Uterus (tissue), 4 donors: ENCODE data around the gene KRT37. TPM values are rescaled to one million over a fixed set of nuclear protein-coding genes. Genes with fewer than 3 reads are reported as not detected.
"Not testable (repeated sequence)": the region's sequence is repeated elsewhere in the genome, so short reads cannot be mapped to it uniquely, and the experiment has no call there.

ENCODE experiments used
- DNase-seq, 2 donors: peaks; one replicate each; pipeline ENCODE4 v3.0.0-alpha.2; 2019 to 2020
- H3K27ac ChIP-seq, 2 donors: fragments of 200-600 bp; sonication (generic); 1 replicate in 1 of 2; 2 replicates in 1 of 2; pipeline ENCODE4 v1.5.1; 2016 to 2018
- H3K27me3 ChIP-seq, 2 donors: fragments of 200-600 bp; sonication (generic); one replicate each; pipeline ENCODE4 v1.5.1; 2018 to 2019; ENCODE audit warnings: control low read depth in 1 of 2
- H3K36me3 ChIP-seq, 2 donors: fragments of 200-600 bp; sonication (generic); one replicate each; pipeline ENCODE4 v1.5.1; 2019; ENCODE audit warnings: control low read depth in 1 of 2
- H3K4me1 ChIP-seq, 2 donors: fragments of 200-600 bp; sonication (generic); one replicate each; pipeline ENCODE4 v1.5.1; 2018 to 2019; ENCODE audit warnings: control low read depth in 1 of 2
- H3K4me3 ChIP-seq, 2 donors: fragments of 200-600 bp; sonication (generic); 1 replicate in 1 of 2; 2 replicates in 1 of 2; pipeline ENCODE4 v1.5.1; 2018 to 2019; ENCODE audit warnings: mild to moderate bottlenecking in 1 of 2
- H3K9me3 ChIP-seq, 2 donors: fragments of 200-600 bp; sonication (generic); one replicate each; pipeline ENCODE4 v1.5.1; 2019; ENCODE audit warnings: control low read depth in 1 of 2
- POLR2A ChIP-seq, 2 donors: fragments of 450-650 bp; IDR thresholded peaks; one replicate each; pipeline ENCODE4 v1.6.1; 2016; ENCODE audit warnings: antibody characterized with exemption in 2 of 2, mild to moderate bottlenecking in 1 of 2, moderate library complexity in 1 of 2
- intact Hi-C: fragments of 100-400 bp; cut with DNase I; formaldehyde crosslinking; loops from one replicate; pipeline ENCODE4 v1.15.1; 2023; ENCODE audit warnings: low total_unique reads
- total RNA-seq, 4 donors: library from RNA; depleted of rRNA in 3 of 4; stranded (reverse); fragments of >200 nt in 3 of 4; gene quantifications; one replicate each; pipeline versions ENCODE4 v1.1.0 to v1.2.4, GENCODE V29; 2014 to 2023
- TF ChIP-seq, protein P1 (sequence below), 4 experiments: fragments of 200-600 bp in 2 of 4; fragments of 450-650 bp in 2 of 4; sonication (generic) in 2 of 4; IDR thresholded peaks; one replicate each; pipeline ENCODE4 v1.5.1; 2016 to 2019; ENCODE audit warnings: antibody characterized with exemption in 4 of 4, mild to moderate bottlenecking in 2 of 4, moderate library complexity in 1 of 4
- donor health status: DM: yes; HTN: yes; CAD: no.

The KRT37 gene
- total RNA-seq, 4 donors from 2014 or later, result not detected

DNA sequence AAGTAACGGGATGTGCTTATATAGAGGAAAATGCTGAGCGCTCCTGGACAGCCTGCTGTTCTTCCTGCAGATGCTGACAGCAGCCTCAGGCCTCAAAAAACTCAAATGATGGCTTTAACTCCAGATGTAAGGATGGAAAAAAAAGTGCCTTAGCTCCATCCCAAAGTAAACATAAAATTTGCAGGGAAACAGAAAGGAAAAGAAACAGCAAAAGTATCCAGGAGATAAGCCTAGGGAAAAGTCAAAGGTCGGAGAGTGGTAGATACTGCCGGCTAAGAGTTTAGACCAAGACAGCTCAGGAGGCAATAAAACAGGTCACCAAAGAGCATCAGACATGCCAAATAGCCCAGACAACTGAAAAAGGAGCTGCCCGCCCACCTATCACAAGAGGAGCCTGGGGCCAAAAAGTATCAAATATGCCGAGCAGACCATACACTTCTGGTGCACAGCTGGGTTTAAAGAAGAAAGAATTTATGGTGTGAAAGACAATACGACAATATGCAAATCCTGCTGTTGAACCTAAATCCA, 33.9 kb downstream of the KRT37 start:
- H3K4me1 ChIP-seq, result no peaks in the 10 kb centered on the region
- intact Hi-C loops, result no loop called here
- DNase-seq, result no peak
- H3K27ac ChIP-seq, result no peak overlapping the region
- no peaks in the 10 kb centered on the region for H3K27me3 ChIP-seq
- no peak overlapping the region for H3K4me3 ChIP-seq
- TF ChIP-seq POLR2A (IDR thresholded peaks at IDR 0.05), result no peak
- H3K36me3 ChIP-seq, result no peaks in the 10 kb centered on the region
- H3K9me3 ChIP-seq, result peaks cover 0 to 3% of the 10 kb centered on the region in 2 donors

DNA sequence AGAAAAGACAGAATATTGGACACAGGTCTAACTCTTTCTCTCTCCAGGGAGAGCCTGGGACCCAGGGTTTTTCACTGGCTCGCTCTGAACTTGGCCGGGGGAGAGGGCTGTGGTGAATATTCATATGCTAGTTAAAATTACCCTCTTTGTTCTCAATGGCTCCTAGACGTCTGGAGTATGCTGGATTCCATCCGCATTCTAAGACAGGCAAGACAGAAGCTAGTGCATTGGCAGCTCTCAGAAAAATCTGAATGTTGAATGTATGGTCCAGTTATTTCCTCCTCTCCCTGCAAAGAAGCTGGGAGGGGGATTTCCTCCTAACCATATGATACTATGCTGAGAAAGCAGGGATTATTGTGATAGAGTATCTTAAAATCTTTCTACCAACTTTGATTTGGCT, 36.7 kb downstream of the KRT37 start:
- intact Hi-C loops, result no loop called here
- H3K9me3 ChIP-seq, result peaks cover 0 to 3% of the 10 kb centered on the region in 2 donors
- H3K4me1 ChIP-seq, result no peaks in the 10 kb centered on the region
- no peak overlapping the region for H3K27ac ChIP-seq
- no peak overlapping the region for H3K4me3 ChIP-seq
- DNase-seq, result no peak
- no peaks in the 10 kb centered on the region for H3K36me3 ChIP-seq
- no peaks in the 10 kb centered on the region for H3K27me3 ChIP-seq
- TF ChIP-seq, protein P1, sequence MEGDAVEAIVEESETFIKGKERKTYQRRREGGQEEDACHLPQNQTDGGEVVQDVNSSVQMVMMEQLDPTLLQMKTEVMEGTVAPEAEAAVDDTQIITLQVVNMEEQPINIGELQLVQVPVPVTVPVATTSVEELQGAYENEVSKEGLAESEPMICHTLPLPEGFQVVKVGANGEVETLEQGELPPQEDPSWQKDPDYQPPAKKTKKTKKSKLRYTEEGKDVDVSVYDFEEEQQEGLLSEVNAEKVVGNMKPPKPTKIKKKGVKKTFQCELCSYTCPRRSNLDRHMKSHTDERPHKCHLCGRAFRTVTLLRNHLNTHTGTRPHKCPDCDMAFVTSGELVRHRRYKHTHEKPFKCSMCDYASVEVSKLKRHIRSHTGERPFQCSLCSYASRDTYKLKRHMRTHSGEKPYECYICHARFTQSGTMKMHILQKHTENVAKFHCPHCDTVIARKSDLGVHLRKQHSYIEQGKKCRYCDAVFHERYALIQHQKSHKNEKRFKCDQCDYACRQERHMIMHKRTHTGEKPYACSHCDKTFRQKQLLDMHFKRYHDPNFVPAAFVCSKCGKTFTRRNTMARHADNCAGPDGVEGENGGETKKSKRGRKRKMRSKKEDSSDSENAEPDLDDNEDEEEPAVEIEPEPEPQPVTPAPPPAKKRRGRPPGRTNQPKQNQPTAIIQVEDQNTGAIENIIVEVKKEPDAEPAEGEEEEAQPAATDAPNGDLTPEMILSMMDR (IDR thresholded peaks at IDR 0.05), result no peak
- no peak for TF ChIP-seq POLR2A (IDR thresholded peaks at IDR 0.05)

DNA sequence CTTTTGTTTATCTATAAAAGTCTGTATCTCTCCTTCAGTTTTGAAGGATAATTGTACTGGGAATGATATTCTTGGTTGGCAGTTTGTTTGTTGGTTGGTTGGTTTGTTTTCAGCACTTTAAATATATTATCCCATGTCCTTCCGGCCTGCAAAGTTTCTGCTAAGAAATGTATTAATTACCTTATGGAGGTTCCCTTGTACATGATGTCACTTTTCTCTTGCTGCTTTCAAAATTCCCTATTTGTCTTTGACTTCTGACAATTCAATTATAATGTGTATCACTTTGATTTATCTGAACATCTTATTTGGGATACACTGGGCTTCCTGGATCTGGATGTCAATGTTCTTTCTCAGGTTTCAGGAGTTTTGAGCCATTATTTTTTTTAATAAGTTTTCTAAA, 38.2 kb downstream of the KRT37 start:
- Histone ChIP-seq H3K36me3 (no peaks in the 10 kb centered on the region), H3K27ac (no peak overlapping the region), H3K4me1 (no peaks in the 10 kb centered on the region), H3K4me3 (no peak overlapping the region), H3K27me3 (no peaks in the 10 kb centered on the region), H3K9me3 (peaks cover 0 to 3% of the 10 kb centered on the region in 2 donors)
- TF ChIP-seq, protein P1 (IDR thresholded peaks at IDR 0.05), result no peak
- TF ChIP-seq POLR2A (IDR thresholded peaks at IDR 0.05), result no peak
- intact Hi-C loops, result no loop called here
- no peak for DNase-seq

DNA sequence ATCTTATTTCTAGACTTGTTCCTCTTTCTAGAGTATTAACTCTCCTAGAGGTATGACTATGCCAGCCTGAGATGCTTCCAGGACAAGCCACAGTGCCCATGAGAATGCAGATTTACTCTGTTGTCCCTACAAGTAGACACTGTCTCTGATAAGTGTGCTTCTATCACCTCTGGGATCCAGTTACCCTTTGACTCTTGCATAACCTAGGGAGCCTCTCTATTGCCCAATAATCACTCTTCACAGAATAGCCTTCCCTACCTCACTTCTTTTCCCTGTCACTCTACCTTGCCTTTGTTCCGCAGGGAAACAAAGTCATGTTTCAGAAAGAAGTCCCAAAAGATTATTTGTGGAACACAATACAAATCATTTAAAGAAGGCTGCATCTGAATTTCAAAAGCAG, 40.7 kb downstream of the KRT37 start:
- no peak for DNase-seq
- TF ChIP-seq, protein P1 (IDR thresholded peaks at IDR 0.05), result no peak
- TF ChIP-seq POLR2A (IDR thresholded peaks at IDR 0.05), result no peak
- H3K4me3 ChIP-seq, result no peak overlapping the region
- intact Hi-C loops, result no loop called here
- H3K27me3 ChIP-seq, result no peaks in the 10 kb centered on the region
- H3K9me3 ChIP-seq, result peaks cover 0 to 3% of the 10 kb centered on the region in 2 donors
- H3K4me1 ChIP-seq, result no peaks in the 10 kb centered on the region
- H3K27ac ChIP-seq, result no peak overlapping the region
- H3K36me3 ChIP-seq, result no peaks in the 10 kb centered on the region

DNA sequence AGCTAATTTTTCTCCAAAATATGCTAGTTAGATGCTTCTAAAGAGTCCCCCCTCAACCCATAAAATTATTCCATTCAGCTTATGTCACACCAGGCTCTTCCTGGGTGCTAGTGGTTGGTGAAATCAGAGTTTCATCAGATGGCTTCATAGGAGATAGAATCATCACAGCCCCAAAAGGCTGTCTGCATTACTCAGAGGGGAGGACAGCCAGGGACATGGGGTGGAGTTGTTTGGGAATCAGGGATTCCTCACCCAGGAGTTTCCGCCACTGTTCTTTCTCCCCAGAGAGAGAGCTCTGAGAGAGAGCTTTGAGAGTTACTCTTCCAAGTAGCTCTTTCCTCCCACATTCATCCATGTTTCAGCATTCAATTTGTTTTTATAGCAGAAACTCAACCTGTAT, 42.0 kb downstream of the KRT37 start:
- no peak overlapping the region for H3K4me3 ChIP-seq
- H3K4me1 ChIP-seq, result no peaks in the 10 kb centered on the region
- no peak overlapping the region for H3K27ac ChIP-seq
- TF ChIP-seq, protein P1 (IDR thresholded peaks at IDR 0.05), result no peak
- TF ChIP-seq POLR2A (IDR thresholded peaks at IDR 0.05), result no peak
- DNase-seq, result no peak
- intact Hi-C loops, result no loop called here
- H3K27me3 ChIP-seq, result no peaks in the 10 kb centered on the region
- peaks cover 0 to 3% of the 10 kb centered on the region in 2 donors for H3K9me3 ChIP-seq
- H3K36me3 ChIP-seq, result no peaks in the 10 kb centered on the region

DNA sequence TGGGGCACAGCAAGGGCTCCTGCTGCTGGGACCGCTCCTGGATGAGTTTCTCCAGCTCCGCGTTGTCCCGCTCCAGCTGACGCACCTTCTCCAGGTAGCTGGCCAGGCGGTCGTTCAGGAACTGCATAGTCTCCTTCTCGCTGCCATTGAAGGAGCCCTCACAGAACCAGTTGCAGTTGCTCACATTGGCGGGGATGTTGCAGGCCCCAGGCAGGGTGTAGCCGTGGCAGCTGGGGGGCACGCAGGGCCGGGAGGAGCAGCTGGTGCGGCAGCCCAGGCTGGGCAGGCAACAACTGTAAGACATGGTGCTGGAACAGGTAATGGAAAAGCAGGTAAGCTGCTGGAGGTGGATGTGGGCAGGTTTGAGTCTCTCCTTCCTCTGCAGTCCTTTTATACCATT, 42.4 kb downstream of the KRT37 start, which contains the start of gene KRT34:
Gene KRT34 (minus strand): TSS at position 364 of the 400 bp plus-strand sequence. CDS start 60 bp downstream, at position 304.
- H3K36me3 ChIP-seq, H3K4me1 ChIP-seq, H3K9me3 ChIP-seq, DNase-seq, intact Hi-C loops, H3K4me3 ChIP-seq, H3K27ac ChIP-seq, H3K27me3 ChIP-seq: not testable (repeated sequence)

DNA sequence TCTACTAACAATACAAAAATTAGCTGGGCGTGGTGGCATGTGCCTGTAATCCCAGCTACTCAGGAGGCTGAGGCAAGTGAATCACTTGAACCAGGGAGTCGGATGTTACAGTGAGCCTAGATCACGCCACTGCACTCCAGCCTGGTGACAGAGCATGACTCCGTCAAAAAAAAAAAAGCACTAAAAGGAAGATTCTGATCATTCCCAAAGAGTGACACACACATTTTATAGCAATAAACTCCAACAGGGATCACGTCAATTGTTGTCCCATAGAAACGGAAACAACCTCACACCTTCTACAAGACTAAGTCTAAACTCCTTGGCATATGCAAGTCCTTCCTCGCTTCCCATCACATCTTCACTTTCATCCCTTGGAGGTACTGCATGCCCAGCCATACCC, 44.3 kb downstream of the KRT37 start:
- H3K9me3 ChIP-seq, H3K4me1 ChIP-seq, intact Hi-C loops, H3K27ac ChIP-seq, DNase-seq, H3K27me3 ChIP-seq, H3K36me3 ChIP-seq, H3K4me3 ChIP-seq: not testable (repeated sequence)
